HepG2 (cell line): Measurements from ENCODE around the gene APOA1.

Experiments
- EZH2 ChIP-seq: conservative IDR thresholded peaks from 2 replicates; pipeline ENCODE4 v1.6.1; 2012; ENCODE audit warnings: mild to moderate bottlenecking, low read depth, low read length, moderate library complexity
- GABPA ChIP-seq, 2 experiments: IDR thresholded peaks; 2 replicates each; pipeline ENCODE4 v1.6.1; 2011 to 2016; ENCODE audit warnings: low read depth in 2 of 2, low read length in 1 of 2, missing biosample characterization in 1 of 2, missing genetic modification characterization in 1 of 2
- PRDM15 ChIP-seq: sonication (generic); formaldehyde crosslinking; IDR thresholded peaks from 2 replicates; pipeline ENCODE4 v1.4.0; 2020; ENCODE audit warnings: missing genetic modification reagents
- RBM22 ChIP-seq: fragments of 200-400 bp; formaldehyde crosslinking; optimal IDR thresholded peaks from 2 replicates; pipeline ENCODE3; 2017; ENCODE audit warnings: mild to moderate bottlenecking, low read length, moderate library complexity
- REST ChIP-seq, 2 experiments: IDR thresholded peaks; 2 replicates each; pipeline ENCODE4 v1.6.1; 2011 to 2012; ENCODE audit warnings: low read length in 2 of 2, borderline replicate concordance in 1 of 2, low read depth in 1 of 2, mild to moderate bottlenecking in 1 of 2, moderate library complexity in 1 of 2
- SRF ChIP-seq: IDR thresholded peaks from 2 replicates; pipeline ENCODE4 v1.6.1; 2011; ENCODE audit warnings: mild to moderate bottlenecking, low read depth, low read length, moderate library complexity
- ZNF124 ChIP-seq: sonication (generic); formaldehyde crosslinking; IDR thresholded peaks from 2 replicates; pipeline ENCODE4 v1.4.0; 2020; ENCODE audit warnings: missing genetic modification reagents
- TF ChIP-seq, protein P1 (sequence below): sonication (generic); formaldehyde crosslinking; IDR thresholded peaks from 2 replicates; pipeline ENCODE4 v1.5.0; 2020; ENCODE audit warnings: mild to moderate bottlenecking, missing genetic modification reagents, moderate library complexity

- no peak for TF ChIP-seq ZNF124 (CRISPR knock-in tag)
- no peak for TF ChIP-seq RBM22
- TF ChIP-seq, protein P1, sequence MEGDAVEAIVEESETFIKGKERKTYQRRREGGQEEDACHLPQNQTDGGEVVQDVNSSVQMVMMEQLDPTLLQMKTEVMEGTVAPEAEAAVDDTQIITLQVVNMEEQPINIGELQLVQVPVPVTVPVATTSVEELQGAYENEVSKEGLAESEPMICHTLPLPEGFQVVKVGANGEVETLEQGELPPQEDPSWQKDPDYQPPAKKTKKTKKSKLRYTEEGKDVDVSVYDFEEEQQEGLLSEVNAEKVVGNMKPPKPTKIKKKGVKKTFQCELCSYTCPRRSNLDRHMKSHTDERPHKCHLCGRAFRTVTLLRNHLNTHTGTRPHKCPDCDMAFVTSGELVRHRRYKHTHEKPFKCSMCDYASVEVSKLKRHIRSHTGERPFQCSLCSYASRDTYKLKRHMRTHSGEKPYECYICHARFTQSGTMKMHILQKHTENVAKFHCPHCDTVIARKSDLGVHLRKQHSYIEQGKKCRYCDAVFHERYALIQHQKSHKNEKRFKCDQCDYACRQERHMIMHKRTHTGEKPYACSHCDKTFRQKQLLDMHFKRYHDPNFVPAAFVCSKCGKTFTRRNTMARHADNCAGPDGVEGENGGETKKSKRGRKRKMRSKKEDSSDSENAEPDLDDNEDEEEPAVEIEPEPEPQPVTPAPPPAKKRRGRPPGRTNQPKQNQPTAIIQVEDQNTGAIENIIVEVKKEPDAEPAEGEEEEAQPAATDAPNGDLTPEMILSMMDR = no peak
- no peak for TF ChIP-seq GABPA (IDR thresholded peaks at IDR 0.05; ENCODE audit: low read depth, low read length)
- TF ChIP-seq GABPA (CRISPR knock-in tag; IDR thresholded peaks at IDR 0.05; ENCODE audit: low read depth) = no peak
- TF ChIP-seq SRF = no peak
- no peak for TF ChIP-seq EZH2
- TF ChIP-seq REST (IDR thresholded peaks at IDR 0.05; ENCODE audit: borderline replicate concordance in 1 of 2, low read depth in 1 of 2, low read length in 2 of 2) = no peak
- no peak for TF ChIP-seq PRDM15 (CRISPR knock-in tag)
Measured at GRCh38 chr11:116866804-116867455, 29.5 kb upstream of the APOA1 start.
